NOMO-1 (cell line): ENCODE results near the gene METTL15.
A peak's percentile ranks its signal among the peaks of the same experiment; 100 is the strongest.
"Not testable (repeated sequence)": the region's sequence is repeated elsewhere in the genome, so short reads cannot be mapped to it uniquely, and the experiment has no call there.

Experiments
- DNase-seq, 2 experiments: peaks; one replicate each; lab custom pipeline; 2025; ENCODE audit not compliant: unreplicated experiment in 2 of 2; lab: John Stamatoyannopoulos, UW

The METTL15 gene

DNA sequence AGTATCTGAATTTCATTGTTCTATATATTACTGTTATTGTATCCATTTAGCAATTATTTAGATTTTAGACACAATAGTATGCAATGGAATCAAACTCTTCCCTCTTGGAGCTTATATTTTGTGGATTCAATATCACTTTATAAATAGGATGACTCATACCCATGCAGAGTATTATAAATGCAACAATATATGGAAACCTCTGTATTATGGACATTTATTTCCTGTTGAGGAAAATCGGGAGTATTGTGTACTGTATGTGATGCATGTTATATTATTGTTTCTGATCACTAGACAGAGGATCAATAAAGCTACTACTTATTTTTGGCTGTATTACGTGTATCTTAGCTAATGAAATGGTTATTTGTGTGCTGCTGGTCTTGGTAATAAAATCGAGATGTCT lies 770 bp downstream of the METTL15 start:
- DNase-seq = no peak

DNA sequence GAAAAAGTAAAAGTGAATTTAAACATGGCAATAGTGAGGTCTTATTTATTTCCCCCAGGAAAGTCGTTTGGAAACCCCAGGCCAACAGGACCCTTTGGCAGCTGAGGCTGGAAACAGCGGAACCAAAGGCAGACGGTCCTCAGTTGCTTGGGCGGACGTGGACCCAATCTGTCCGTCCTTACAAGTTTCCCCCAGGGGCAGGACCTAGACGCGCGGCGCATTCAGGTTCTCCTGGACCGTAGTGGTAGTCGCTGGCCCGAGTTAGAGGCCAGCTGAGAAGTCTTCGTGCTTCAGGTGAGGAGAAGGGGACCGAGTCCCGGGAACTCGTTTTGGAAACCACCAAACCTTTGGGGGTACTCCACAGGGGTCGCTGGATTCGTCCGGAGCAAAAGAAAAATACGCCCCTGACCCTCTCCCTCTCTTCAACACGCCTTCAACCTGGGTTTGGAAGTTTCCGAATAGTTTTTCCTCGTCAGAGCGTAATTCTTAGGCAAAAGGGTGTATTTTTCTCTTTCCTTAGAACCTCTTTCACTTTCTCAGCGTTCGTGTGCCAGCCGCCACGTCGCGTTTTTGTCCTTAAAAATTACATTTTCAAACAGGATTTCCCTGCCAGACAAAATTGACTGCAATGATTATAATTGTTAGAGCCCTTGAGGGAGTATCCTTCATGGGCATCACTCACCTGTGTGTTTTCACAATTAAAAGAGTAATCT lies 2.1 kb downstream of the METTL15 start:
- peak; percentile 39 to 55 for DNase-seq

DNA sequence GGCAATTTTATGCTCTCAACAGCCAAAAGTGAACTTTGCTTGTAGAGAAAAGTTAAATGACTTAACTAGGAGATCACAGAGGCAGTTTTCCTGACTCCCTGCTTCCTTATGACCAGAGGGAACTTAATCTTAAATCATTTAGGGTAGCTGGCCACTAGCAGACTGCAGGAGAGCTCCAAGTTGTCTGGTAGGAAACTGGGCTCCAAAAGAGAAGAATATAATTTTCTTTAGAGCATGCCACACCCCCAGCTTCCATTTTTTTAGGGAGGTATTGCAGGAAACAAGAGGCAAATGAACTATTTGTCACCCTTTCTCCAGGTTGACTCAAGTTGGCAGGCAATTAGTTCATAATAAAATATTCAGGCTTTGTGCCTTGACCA lies 2.6 kb downstream of the METTL15 start:
- no peak for DNase-seq

DNA sequence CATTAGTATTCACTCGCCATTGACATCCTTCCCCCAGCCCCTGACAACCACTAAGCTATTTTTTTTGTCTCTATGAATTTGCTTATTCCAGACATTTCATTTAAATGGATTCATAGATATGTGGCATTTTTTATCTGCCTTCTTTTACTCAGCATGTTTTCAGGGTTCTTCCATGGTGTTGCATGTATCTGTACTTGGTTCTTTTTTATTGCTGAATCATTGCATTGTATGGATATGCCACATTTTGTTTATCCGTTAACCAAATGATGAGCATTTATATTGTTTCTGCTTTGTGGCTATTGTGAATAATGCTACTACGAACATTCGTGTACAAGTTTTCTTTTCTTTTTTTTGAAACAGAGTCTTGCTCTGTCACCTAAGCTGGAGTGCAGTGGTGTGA lies 5.9 kb downstream of the METTL15 start:
- DNase-seq = no peak

DNA sequence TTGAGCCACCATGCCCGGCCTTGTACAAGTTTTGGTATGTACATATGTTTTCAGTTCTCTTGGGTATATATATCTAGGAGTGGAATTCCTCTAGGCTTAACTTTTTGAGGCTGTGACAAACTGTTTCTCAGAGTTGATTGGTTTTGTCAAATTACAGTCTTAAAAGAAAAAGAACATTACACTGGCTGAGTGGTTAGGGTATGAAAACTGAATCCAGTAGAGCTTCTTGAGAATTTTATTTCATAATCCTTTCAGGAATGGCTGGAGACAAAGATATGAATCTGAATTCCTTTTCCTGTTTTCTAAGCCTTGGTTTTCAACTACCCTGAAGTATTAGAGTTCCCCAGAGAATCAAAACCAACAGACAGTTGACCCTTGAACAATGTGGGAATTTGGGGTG lies 6.5 kb downstream of the METTL15 start:
- no peak for DNase-seq

DNA sequence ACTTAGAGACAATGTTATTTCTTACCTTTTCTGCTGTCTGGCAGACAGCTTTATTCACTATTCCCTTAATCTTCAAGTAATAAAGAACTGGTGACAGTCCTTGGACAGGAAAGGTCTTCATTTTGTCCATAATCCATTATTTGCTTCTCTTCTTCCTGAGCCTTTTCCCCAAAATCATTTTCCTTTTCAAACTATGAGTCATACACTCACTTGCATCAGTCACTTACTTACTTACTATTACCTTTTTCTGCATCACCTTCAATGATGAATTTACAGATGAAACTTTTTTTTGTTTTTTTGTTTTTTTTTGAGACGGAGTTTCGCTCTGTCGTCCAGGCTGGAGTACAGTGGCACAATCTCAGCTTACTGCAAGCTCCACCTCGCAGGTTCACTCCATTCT lies 9.5 kb downstream of the METTL15 start:
- no peak for DNase-seq

DNA sequence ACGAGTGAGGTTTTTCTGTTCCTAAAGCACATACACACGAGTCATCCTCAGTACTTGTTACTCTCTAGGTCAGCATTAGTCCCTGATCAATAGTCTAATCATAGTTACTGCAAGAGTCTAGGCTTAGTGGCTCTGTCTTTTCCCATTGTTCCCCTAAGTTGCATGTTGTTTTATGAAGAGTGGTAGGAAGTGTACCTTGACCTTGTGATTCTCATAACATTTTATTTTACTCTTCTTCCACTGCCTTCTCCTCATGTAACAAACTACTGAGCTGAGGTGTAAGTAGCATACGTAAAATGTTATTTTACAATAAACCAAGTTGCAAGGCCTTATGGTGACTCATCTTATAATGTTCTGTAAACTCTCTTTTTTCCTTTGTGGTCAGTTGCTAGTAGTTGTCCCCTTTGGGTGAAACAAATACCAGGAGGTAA lies 15.0 kb downstream of the METTL15 start:
- no peak for DNase-seq

DNA sequence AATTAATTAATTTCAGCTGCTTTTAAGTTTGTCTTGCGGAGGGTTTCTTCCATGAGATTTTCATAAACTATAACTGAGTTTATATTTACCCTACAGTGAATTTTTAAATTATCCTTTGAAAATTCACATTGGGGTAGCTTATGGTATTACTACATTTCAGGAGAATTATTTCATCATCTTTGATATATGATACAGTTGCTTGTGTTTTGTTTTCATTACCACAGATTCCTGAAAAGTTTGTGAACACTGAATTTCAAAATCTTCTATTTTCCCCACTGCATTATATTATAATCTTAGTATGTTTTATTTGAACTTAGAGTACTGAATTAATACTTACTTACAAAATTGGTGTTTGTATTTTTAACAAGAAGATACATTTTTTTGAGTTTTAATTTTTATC lies 24.4 kb downstream of the METTL15 start:
- no peak for DNase-seq

DNA sequence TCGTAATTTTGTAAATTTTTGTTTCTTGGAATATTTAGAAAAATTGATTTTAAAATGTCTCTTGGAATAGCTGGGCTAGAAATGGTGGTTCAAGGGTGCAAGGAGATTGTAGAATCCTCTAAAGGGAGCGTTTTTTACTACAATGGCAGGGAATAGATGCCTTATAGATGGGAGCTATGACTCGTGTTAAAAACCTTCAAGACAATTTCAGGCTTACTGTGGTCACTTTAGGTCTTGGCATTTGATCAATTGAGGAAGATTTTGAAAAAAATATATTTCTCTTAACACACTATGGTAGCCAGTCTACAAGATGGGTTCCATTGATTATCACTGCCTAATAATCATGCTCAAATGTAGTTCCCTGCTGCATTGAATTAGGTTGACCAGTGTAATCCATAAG lies 25.0 kb downstream of the METTL15 start:
- DNase-seq = no peak

DNA sequence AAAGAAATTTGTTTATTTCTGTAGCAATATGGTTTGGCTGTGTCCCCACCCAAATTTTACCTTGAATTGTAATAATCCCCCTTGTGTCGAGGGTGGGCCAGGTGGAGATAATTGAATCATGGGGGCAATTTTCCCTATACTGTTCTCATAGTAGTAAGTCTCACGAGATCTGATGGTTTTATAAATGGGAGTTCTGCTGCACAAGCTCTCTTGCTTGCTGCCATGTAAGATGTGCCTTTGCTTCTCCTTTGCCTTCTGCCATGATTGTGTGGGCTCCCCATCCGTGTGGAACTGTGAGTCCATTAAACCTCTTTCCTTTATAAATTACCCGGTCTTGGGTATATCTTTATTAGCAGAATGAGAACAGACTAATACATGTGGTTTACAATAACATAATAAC lies 28.0 kb downstream of the METTL15 start:
- not testable (repeated sequence) for DNase-seq

DNA sequence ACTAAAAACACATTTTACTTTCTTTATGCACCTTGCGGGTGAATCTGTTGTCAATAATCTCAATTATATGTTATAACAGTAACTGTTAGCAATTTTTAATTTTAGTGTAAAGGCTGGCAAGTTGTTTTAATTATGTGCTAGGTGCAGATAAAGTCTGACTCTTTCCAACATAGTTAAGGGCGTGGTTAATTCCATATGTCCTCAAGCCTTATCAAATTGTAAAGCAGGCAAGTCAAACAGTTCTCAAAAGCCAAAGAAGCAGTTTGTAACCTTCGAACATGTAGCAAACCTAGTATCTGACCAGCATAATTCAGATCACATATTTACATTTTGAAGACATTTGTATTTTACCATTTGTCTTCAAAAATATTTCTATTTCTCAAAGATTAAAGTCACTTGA lies 29.2 kb downstream of the METTL15 start:
- no peak for DNase-seq

DNA sequence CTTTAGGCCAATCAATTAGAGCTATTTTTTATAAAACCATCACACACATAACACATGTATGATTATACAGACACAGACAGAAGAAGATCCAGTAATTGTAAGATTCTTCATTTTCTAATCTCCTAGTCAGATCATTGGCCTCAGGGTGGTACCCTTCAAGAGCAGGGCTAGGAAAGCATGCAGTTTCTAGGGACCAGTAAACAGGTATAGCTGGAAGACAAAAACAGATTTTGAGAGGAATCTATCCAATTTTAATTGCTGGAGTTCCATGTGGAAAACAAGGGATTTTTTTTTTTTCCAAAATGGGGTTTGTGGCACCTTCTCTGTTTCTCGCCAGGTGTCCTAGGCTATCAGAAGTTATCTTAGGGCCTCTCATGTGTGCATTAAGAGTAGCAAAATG lies 29.6 kb downstream of the METTL15 start:
- no peak for DNase-seq

DNA sequence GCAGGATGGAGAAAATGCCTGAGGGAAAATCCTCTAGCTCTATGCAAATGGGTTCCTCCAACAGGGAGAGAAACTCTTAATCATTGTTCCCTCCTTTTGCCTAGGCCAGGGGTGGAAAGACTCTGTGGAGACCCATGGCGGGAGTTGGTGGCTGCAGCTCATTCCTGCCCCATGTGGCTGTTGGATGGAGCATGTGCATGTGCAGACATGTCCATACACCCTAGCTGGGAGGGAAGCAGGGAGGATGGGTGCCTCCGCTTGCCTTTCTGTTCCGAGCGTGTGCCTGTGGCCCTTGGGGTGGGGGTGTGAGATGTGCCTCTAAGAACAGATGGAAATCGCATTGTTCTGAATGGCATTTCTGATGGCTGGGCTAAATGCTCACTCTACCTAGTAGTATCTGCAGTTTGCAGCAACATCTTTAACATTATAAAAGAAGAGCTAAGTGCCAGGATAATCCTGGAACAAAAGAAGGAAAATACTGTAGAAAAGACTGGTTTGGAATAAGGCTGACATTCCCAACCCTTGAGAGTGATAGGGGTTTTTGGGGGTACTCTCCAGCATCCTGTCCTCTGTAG lies 31.7 kb downstream of the METTL15 start:
- DNase-seq = no peak

DNA sequence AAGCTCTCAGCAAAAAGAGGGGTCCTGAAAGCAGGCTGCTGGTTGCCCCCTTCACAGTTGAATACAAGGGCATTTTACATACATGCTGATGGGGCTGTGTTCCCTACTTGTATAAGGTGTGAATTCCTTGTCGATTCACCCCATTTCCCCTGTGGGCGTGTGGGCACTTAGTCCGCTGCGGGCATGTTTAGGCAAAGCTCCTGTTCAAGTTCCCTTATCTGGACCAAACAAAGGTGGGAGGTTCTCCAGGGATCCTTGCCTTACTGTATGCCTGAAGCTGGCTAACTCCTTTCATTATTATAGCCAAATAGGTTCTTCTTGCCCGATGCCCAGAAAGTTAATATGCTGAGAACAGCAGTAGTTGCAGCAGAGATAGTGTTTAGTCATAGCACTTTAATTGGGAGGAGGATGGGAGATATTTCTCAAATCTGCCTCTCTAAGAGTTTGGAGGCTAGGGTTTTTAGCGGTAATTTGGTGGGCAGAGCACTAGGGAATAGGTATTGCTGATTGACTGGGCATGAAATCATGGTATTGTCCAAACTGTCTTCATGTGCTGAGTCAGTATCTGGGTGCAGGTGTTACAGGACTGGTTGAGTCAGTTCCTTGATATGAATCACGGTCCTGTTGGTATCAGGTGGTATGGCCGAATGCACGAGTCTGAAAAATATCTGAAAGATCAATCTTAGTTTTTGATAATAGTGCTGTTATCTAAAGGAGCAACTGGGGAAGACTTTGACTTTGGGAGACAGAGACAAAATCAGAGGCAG lies 32.7 kb downstream of the METTL15 start:
- DNase-seq = no peak

DNA sequence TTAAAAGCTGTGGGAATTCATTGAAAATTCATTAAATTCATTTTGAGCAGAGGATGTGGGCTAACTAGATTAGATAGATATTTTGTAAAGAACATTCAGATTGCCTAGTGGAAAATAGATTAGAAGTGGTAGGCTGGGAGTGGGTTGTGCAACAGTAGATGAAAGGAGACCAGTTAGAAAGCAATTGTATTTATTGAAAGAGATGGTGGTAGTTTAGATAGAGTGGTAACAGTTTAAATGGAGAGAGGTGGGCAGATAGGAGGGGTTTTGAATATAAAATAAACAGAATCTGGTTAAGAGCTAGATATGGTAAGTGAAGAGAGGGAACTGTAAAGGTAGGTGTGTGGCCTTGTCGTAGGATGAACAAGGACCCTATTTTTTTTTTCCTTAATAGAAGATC lies 34.5 kb downstream of the METTL15 start:
- no peak for DNase-seq

DNA sequence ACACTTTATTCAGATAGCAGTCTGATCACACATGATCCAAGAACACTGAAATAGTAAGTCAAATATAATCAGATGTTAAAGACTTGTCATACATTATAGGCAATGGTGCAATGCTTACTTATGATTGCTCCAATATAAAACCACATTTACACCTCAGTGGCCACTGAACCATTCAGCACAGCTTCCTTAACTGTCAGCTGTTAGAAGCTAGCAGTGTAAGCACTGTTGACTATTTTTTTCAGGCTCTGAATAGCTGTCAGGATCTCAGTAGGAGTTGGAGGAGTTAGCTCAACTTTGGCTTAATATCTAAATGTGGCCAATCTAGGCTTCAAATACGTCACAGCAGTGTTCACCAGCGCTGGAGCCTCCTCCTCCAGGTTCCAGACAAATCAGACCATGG lies 36.6 kb downstream of the METTL15 start:
- DNase-seq = no peak

DNA sequence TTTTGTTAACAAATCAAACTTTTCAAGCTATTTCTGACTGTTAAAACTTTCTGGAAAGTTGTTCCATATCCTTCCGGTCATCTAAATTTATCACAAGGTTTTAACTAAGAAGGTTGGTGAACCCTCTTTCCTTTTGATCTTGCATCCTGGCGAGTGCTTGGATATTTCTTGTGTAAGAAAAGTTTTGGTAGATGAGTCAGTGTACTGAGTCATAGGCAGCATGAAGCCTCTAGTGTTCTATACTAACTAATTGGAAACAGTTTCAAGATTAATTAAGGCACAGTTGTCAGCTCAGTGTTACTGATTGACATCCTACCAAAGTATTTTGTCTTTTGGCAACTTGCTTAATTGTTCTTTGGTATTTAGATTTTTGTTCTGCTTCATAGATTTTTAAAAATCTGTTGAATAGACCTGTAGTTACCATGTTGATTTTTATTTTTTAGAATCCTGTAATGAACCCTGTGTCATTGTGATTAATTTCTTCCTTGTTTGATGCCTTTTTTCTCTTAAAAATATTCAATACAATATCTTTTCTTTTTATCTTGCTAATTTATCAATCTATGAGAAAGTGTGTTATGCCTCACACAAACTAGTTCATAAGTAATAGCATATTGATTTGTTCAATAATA lies 38.0 kb downstream of the METTL15 start:
- DNase-seq = no peak

DNA sequence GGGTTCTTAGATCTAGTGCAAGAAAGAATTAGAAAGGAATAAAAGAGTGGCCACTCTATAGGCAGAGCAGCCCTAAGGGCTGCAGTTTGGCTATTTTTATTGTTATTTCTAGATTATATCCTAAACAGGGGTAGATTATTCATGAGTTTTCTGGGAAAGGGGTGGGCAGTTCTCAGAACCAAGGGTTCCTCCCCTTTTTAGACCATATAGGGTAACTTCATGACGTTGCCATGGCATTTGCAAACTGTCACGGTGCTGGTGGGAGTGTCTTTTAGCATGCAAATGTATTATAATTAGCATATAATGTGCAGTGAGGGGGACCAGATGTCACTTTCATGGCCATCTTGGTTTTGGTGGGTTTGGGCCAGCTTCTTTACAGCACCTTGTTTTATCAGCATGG lies 44.6 kb downstream of the METTL15 start:
- DNase-seq = no peak

DNA sequence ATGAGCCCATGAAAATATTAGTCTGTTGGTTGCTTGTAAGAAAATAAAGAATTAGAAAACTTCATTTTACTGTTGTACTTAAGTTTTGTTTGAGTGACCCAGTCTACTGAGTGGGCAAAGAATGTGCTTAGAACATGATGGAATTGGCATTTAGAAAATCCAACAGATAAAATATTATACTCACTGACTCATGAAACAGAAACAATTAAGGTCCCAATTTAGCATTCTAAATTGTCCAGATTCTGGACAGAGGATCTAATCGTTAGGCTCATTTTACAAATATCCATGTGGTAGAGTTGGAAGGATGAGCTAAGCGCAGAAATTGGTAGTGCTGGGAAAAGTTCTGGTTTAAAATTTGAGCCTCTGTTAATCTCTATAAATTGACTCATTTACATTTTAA lies 45.4 kb downstream of the METTL15 start:
- DNase-seq = no peak

DNA sequence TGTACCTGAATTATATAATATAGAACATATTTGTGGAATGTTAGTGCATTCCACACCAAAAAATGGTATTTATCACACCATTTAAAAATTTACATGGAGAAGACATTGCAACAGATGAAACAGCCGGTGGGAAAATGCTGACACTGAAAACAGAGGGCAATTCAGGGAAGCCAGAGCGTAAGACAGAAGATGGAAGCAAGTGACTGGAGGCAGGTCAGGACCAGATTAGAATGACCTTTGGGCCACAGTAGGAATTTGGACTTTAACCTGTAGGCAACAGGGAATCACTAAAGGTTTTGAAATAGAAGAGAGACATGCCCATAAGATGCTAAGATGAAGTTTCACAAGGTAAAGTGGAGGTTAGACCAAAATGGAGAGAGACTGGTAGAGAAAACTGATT lies 60.5 kb downstream of the METTL15 start:
- no peak for DNase-seq

DNA sequence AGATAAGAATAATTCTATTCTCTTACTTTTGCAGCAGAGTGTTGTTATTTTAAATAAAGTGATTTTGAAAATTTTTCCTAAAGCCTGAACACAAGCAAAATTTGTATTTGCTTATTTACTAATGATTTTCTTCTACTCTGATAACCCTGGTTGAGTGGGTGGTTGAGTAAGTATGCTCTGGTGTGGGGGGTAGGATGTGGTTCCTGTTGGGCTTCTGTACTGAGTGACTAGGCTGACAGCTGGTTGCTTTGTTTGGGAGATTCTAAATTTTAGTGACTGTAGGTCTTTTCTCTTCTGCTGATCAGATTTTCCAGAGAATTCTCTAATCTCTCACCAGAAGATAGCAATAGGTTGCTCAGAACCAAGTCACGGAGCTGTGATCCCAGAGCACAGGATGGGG lies 61.6 kb downstream of the METTL15 start:
- no peak for DNase-seq

DNA sequence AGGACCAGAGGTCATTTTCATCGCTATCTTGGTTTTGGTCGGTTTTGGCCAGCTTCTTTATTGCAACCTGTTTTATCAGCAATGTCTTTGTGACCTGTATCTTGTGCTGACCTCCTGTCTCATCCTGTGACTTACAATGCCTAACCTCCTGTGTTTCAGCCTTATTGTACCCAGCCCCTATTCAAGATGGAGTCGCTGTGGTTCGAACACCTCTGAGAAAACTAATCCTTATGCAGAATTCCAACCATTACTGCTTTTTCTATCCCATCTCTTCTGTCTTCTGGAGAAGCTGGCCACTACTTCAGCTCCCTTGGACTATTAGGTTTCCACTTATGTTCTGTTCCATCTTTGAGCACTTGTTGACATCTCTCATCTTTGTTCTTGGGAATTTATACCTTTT lies 62.6 kb downstream of the METTL15 start:
- no peak for DNase-seq
